K562 (cell line): Measurements from ENCODE around the gene IFIT2. TPM values are rescaled to one million over a fixed set of nuclear protein-coding genes. Genes with fewer than 3 reads are reported as not detected.

ENCODE experiments used
- ATAC-seq: fragments of 200-7000 bp; cut with Tn5 transposase; 3 replicates; pipeline ENCODE4 v1.9.1; 2020; ENCODE audit warnings: moderate library complexity
- BruUV-seq: library from RNA; stranded (reverse); fragments of 400-500 nt; replicated peaks from 2 replicates; lab custom pipeline; 2021; lab: Mats Ljungman, UMichigan
- CTCF ChIA-PET: fragments of 300-600 bp; formaldehyde crosslinking; extraction: SDS; loops from one replicate; lab custom pipeline; 2021; ENCODE audit warnings: low intra/inter-chr PET ratio; lab: Yijun Ruan, JAX
- POLR2A ChIA-PET: fragments of 300-600, 350-650 bp; sonication (Branson Sonifier 250); formaldehyde crosslinking; extraction: SDS; loops from one replicate; lab custom pipeline; 2021; ENCODE audit warnings: antibody characterized with exemption, inconsistent platforms; lab: Yijun Ruan, JAX
- DNase-seq, 4 experiments: peaks; one replicate each; pipeline versions ENCODE4 v3.0.0 to v3.0.0-alpha.2; 2011 to 2018; ENCODE audit warnings: low spot score in 3 of 4, mixed read lengths in 3 of 4; ENCODE audit errors: extremely low read depth in 1 of 4
- FAIRE-seq: peaks from 2 replicates; lab custom pipeline; 2011; peaks lifted over from hg19 to GRCh38; lab: Jason Lieb, UNC
- H2AFZ ChIP-seq: 2 replicates; pipeline ENCODE4 v1.6.0; 2011; ENCODE audit warnings: low read depth, low read length, control low read depth, inconsistent platforms
- H3K27ac ChIP-seq: fragments of 200-600 bp; 3 replicates; pipeline ENCODE4 v1.8.0; 2011; ENCODE audit warnings: low read depth, mild to moderate bottlenecking, control low read depth, inconsistent platforms, low read length, moderate library complexity, mixed read lengths; ENCODE audit errors: extremely low read depth
- H3K27me3 ChIP-seq, 2 experiments: fragments of 300-600 bp in 1 of 2; 2 replicates in 1 of 2; 3 replicates in 1 of 2; pipeline versions ENCODE4 v1.6.0 to v1.8.0; 2011; ENCODE audit warnings: inconsistent platforms in 2 of 2, low read length in 2 of 2, mild to moderate bottlenecking in 1 of 2, mixed read lengths in 1 of 2, moderate library complexity in 1 of 2; ENCODE audit not compliant: control insufficient read depth in 2 of 2, insufficient read depth in 2 of 2
- H3K36me3 ChIP-seq: fragments of 300-600 bp; 3 replicates; pipeline ENCODE4 v1.8.0; 2011; ENCODE audit warnings: mild to moderate bottlenecking, low read length, inconsistent platforms; ENCODE audit not compliant: control insufficient read depth, insufficient read depth
- H3K4me1 ChIP-seq, 2 experiments: fragments of 200-600 bp in 1 of 2; replicated peaks in 1 of 2; 2 replicates in 1 of 2; 3 replicates in 1 of 2; pipeline versions ENCODE4 v1.5.1 to v1.8.0; 2011; ENCODE audit warnings: inconsistent platforms in 2 of 2, low read length in 2 of 2, mild to moderate bottlenecking in 1 of 2, mixed read lengths in 1 of 2, moderate library complexity in 1 of 2; ENCODE audit not compliant: control insufficient read depth in 2 of 2, insufficient read depth in 2 of 2
- H3K4me2 ChIP-seq: 2 replicates; pipeline ENCODE4 v1.6.1; 2011; ENCODE audit warnings: low read length, control low read depth, inconsistent platforms, mixed read lengths; ENCODE audit not compliant: insufficient read depth
- H3K4me3 ChIP-seq: fragments of 200-600 bp; sonication (generic), shearing (Covaris generic); 2 replicates; pipeline ENCODE4 v1.5.1; 2016; ENCODE audit warnings: control low read depth, inconsistent platforms
- H3K79me2 ChIP-seq: fragments of 200-600 bp; 3 replicates; pipeline ENCODE4 v1.8.0; 2011; ENCODE audit warnings: low read length, inconsistent platforms; ENCODE audit not compliant: control insufficient read depth, insufficient read depth
- H3K9ac ChIP-seq, 2 experiments: 2 replicates each; pipeline versions ENCODE4 v1.6.0 to v1.6.1; 2011; ENCODE audit warnings: low read depth in 2 of 2, low read length in 2 of 2, control low read depth in 1 of 2, inconsistent platforms in 1 of 2, mild to moderate bottlenecking in 1 of 2, mixed read lengths in 1 of 2; ENCODE audit not compliant: insufficient read depth in 1 of 2
- H3K9me1 ChIP-seq: one replicate; pipeline ENCODE4 v1.6.0; 2011; ENCODE audit warnings: inconsistent platforms, mild to moderate bottlenecking, low read length, moderate library complexity; ENCODE audit not compliant: control insufficient read depth, insufficient read depth
- H3K9me3 ChIP-seq: replicated peaks from 2 replicates; pipeline ENCODE4 v1.5.1; 2011; ENCODE audit warnings: low read depth, low read length, inconsistent platforms; ENCODE audit not compliant: control insufficient read depth, insufficient read depth
- H4K20me1 ChIP-seq: replicated peaks from 2 replicates; pipeline ENCODE4 v1.6.1; 2011; ENCODE audit warnings: low read length, inconsistent platforms, mixed read lengths; ENCODE audit not compliant: control insufficient read depth, insufficient read depth
- CREM ChIP-seq: IDR thresholded peaks from 2 replicates; pipeline ENCODE4 v1.6.1; 2014; ENCODE audit warnings: antibody characterized with exemption, low read depth
- CTCF ChIP-seq, 3 experiments: IDR thresholded peaks in 2 of 3; conservative IDR thresholded peaks in 1 of 3; 2 replicates each; pipeline ENCODE4 v1.5.1; 2011 to 2012; ENCODE audit warnings: low read length in 3 of 3, mild to moderate bottlenecking in 3 of 3, control low read depth in 2 of 3, improper control_type of control experiment in 1 of 3, inconsistent platforms in 1 of 3, low read depth in 1 of 3, mixed read lengths in 1 of 3, moderate library complexity in 1 of 3; ENCODE audit not compliant: insufficient read depth in 2 of 3
- E2F5 ChIP-seq: sonication (generic); formaldehyde crosslinking; IDR thresholded peaks from 2 replicates; pipeline ENCODE4 v1.8.0; 2022; ENCODE audit warnings: mild to moderate bottlenecking, missing genetic modification reagents
- GABPA ChIP-seq: fragments of 200-800 bp; sonication (Bioruptor generic); conservative IDR thresholded peaks from 2 replicates; pipeline ENCODE4 v1.6.1; 2016; ENCODE audit warnings: low read depth, missing genetic modification characterization, missing compliant biosample characterization
- GTF2B ChIP-seq: IDR thresholded peaks from 2 replicates; pipeline ENCODE4 v1.6.1; 2011; ENCODE audit not compliant: insufficient read length; ENCODE audit errors: extremely low read depth
- HES1 ChIP-seq: fragments of 450-650 bp; IDR thresholded peaks from 2 replicates; pipeline ENCODE4 v1.6.1; 2016; ENCODE audit warnings: low read depth, mild to moderate bottlenecking, moderate library complexity
- KDM5B ChIP-seq: fragments of 200-600 bp; sonication (generic); IDR thresholded peaks from 2 replicates; pipeline ENCODE4 v1.6.1; 2012; ENCODE audit warnings: low read depth, mild to moderate bottlenecking, moderate library complexity, low read length, control low read depth, inconsistent platforms; ENCODE audit not compliant: insufficient replicate concordance
- KLF16 ChIP-seq: IDR thresholded peaks from 2 replicates; pipeline ENCODE4 v1.6.1; 2016; ENCODE audit warnings: antibody characterized with exemption
- NR1H2 ChIP-seq: sonication (generic); formaldehyde crosslinking; IDR thresholded peaks from 2 replicates; pipeline ENCODE4 v1.4.0; 2020; ENCODE audit warnings: mild to moderate bottlenecking, missing genetic modification reagents
- RFX1 ChIP-seq: fragments of 450-650 bp; IDR thresholded peaks from 2 replicates; pipeline ENCODE4 v1.6.1; 2016; ENCODE audit warnings: mild to moderate bottlenecking, moderate library complexity
- TFE3 ChIP-seq: fragments of 450-650 bp; formaldehyde crosslinking; IDR thresholded peaks from 2 replicates; pipeline ENCODE4 v1.4.0; 2020; ENCODE audit warnings: mild to moderate bottlenecking, mixed read lengths
- ZFX ChIP-seq: sonication (generic); formaldehyde crosslinking; IDR thresholded peaks from 2 replicates; pipeline ENCODE4 v1.8.0; 2022; ENCODE audit warnings: mild to moderate bottlenecking, missing genetic modification reagents, moderate library complexity
- ZNF217 ChIP-seq: sonication (generic); formaldehyde crosslinking; IDR thresholded peaks from 2 replicates; pipeline ENCODE4 v1.8.0; 2022; ENCODE audit warnings: mild to moderate bottlenecking, missing genetic modification reagents
- WGBS: fragments of 100-300 bp; shearing (Covaris generic); methylation state at CpG from one replicate; pipeline ENCODE4 v1.1.6; 2016; ENCODE audit warnings: low coverage, mixed read lengths; ENCODE audit not compliant: insufficient coverage; ENCODE audit errors: missing lambda C conversion rate; 5-methylcytosine and 5-hydroxymethylcytosine counted together
- in situ Hi-C: fragments of 300-500 bp; cut with MboI; formaldehyde crosslinking; loops from 4 replicates; pipeline ENCODE4 v1.15.0; 2018; ENCODE audit warnings: inconsistent platforms, mixed read lengths
- intact Hi-C: fragments of 100-400 bp; cut with micrococcal nuclease; formaldehyde crosslinking; loops from 2 replicates; pipeline ENCODE4 v1.14.2; 2022
- polyA plus RNA-seq, 8 experiments: library from polyadenylated mRNA; depleted of rRNA in 4 of 8; stranded (reverse) in 5 of 8; unstranded in 3 of 8; fragments of >200 nt; fragmentation: Nextera tagmentation in 2 of 8; fragmentation: Illumina TruSeq in 1 of 8; extraction: Ambion mirVana in 2 of 8; extraction: Trizol in 1 of 8; gene quantifications; 2 replicates each; pipeline versions ENCODE4 v1.2.1 to v1.2.3, GENCODE V29; 2011 to 2014; ENCODE audit warnings: inconsistent platforms in 1 of 8, missing spikeins in 1 of 8
- total RNA-seq, 7 experiments: library from RNA; depleted of rRNA in 6 of 7; stranded (reverse); fragments of >200 nt in 6 of 7; fragmentation: Illumina TruSeq in 2 of 7; extraction: Trizol in 2 of 7; gene quantifications; 2 replicates each; pipeline versions ENCODE4 v1.2.1 to v1.2.3, GENCODE V29; 2011 to 2021; ENCODE audit warnings: low replicate concordance in 1 of 7

Gene IFIT2
- total and polyA plus RNA-seq, 9 of the 15 experiments (the other 6 are each of a cell fraction or from before 2014, with no cell fraction given) = 0.03 to 0.25 (median 0.10) TPM; not detected in 1

- no peaks in the 10 kb centered on the region for H3K36me3 ChIP-seq
- no peak overlapping the region for H3K4me3 ChIP-seq
- ChIA-PET POLR2A (no interaction called here), CTCF (no interaction called here)
- H4K20me1 ChIP-seq = no peaks in the 10 kb centered on the region
- no TSS peak for BruUV-seq
- H2AFZ ChIP-seq = no peak overlapping the region
- no peaks in the 10 kb centered on the region for H3K27me3 ChIP-seq
- H3K27ac ChIP-seq = no peak overlapping the region
- in situ Hi-C loops (no loop called here), intact Hi-C loops (no loop called here)
- no peak overlapping the region for H3K4me2 ChIP-seq
- no peak overlapping the region for H3K9ac ChIP-seq
- no peaks in the 10 kb centered on the region for H3K79me2 ChIP-seq
- peaks cover 0 to 8% of the 10 kb centered on the region in 2 experiments; a peak in 3 of 5 replicates for H3K4me1 ChIP-seq
- 61% methylated on average over 2 of the region's 2 CpGs for WGBS
- TF ChIP-seq GTF2B (no peak), TFE3 (no peak), KLF16 (no peak), HES1 (no peak), CTCF (IDR thresholded peaks at IDR 0.05 in 2 of 3, conservative IDR thresholded peaks at IDR 0.05 in 1 of 3; ENCODE audit: insufficient read depth in 2 of 3, low read depth in 1 of 3, low read length in 3 of 3) (no peak), ZNF217 (CRISPR knock-in tag) (no peak), NR1H2 (CRISPR knock-in tag) (no peak), KDM5B (no peak), E2F5 (CRISPR knock-in tag) (no peak), CREM (no peak), ZFX (CRISPR knock-in tag) (no peak), GABPA (tag) (no peak), RFX1 (no peak)
- H3K9me1 ChIP-seq = no peaks in the 10 kb centered on the region
- no peak for DNase-seq
- no peak for FAIRE-seq
- H3K9me3 ChIP-seq = no peaks in the 10 kb centered on the region
- ATAC-seq = no peak
Observed at GRCh38 chr10:89329151-89329550, 27.3 kb downstream of the IFIT2 start.
